Fibroblast of mammary gland (primary cell): ENCODE data around the gene IPPK.

Source experiments
- DNase-seq: peaks from one replicate; pipeline ENCODE4 v3.0.0-alpha.2; 2010; ENCODE audit warnings: low read depth
- H3K4me3 ChIP-seq: 2 replicates; pipeline ENCODE4 v1.5.1; 2011; ENCODE audit warnings: low read depth, mild to moderate bottlenecking, low read length, moderate library complexity; ENCODE audit not compliant: control insufficient read depth
- TF ChIP-seq, protein P1 (sequence below): conservative IDR thresholded peaks from 2 replicates; pipeline ENCODE4 v1.5.1; 2011; ENCODE audit warnings: low read depth, low read length, inconsistent platforms; ENCODE audit not compliant: control insufficient read depth, insufficient read depth

IPPK gene

DNA sequence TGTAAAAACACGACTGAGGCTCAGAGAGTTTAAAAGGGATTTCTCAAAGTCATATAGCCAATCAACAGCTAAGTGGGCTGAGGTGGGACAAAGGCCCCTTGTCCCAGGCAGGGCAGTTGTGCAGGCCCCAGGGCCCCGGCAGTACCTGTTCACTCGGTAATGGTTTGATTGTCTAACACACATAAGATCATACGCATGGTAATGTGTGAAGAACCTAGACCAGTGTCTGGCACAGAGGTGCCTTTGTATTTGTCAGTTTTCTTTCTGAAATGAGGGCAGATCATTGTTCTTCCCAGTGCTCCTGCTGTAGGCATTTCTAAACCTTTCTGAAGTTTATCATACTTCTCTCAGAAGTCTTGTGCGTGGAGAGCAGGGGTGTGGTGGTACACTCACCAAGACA is 66.8 kb downstream of the IPPK start:
- no peak overlapping the region for H3K4me3 ChIP-seq
- no peak for DNase-seq
- TF ChIP-seq, protein P1, sequence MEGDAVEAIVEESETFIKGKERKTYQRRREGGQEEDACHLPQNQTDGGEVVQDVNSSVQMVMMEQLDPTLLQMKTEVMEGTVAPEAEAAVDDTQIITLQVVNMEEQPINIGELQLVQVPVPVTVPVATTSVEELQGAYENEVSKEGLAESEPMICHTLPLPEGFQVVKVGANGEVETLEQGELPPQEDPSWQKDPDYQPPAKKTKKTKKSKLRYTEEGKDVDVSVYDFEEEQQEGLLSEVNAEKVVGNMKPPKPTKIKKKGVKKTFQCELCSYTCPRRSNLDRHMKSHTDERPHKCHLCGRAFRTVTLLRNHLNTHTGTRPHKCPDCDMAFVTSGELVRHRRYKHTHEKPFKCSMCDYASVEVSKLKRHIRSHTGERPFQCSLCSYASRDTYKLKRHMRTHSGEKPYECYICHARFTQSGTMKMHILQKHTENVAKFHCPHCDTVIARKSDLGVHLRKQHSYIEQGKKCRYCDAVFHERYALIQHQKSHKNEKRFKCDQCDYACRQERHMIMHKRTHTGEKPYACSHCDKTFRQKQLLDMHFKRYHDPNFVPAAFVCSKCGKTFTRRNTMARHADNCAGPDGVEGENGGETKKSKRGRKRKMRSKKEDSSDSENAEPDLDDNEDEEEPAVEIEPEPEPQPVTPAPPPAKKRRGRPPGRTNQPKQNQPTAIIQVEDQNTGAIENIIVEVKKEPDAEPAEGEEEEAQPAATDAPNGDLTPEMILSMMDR, result no peak

DNA sequence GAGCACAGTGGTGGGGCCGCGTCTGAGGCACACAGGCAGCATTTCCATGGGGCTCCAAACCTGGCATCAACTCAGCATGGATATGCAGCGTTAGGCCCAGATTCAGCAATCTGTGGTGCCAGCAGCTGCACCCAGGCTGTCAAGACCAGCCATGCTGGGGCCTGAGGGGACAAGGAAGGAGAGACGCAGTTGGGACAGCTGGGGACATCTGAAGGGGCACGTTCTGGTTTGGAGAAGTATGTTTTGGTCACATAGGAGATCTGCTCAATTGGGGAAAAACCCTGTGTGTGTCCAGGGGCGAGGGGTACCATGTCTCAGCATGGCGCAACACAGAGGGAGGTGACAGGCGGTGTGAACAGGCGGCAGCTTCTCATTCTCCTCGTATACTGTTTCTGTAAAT is 67.5 kb downstream of the IPPK start:
- TF ChIP-seq, protein P1, result no peak
- H3K4me3 ChIP-seq, result no peak overlapping the region
- no peak for DNase-seq

DNA sequence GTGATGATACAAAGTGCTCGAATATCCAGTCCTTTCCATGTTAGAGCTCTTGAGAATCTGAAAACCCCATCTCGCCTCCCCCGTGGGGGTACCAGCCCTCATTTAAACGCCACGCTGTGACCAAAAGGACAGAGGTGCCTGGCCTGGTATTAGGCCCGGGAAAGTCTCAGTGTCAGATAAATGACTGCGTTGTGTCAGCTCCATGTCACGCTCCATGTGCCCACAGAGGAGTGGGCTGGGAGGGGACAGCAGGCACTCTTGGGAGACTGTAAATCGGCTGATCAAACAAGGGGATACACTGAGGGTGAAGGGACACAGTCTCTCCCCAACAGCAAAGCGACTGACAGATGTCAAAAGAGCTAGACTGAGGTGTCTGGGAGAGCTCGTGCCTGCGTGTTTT is 68.5 kb downstream of the IPPK start:
- no peak overlapping the region for H3K4me3 ChIP-seq
- TF ChIP-seq, protein P1, result no peak
- no peak for DNase-seq

DNA sequence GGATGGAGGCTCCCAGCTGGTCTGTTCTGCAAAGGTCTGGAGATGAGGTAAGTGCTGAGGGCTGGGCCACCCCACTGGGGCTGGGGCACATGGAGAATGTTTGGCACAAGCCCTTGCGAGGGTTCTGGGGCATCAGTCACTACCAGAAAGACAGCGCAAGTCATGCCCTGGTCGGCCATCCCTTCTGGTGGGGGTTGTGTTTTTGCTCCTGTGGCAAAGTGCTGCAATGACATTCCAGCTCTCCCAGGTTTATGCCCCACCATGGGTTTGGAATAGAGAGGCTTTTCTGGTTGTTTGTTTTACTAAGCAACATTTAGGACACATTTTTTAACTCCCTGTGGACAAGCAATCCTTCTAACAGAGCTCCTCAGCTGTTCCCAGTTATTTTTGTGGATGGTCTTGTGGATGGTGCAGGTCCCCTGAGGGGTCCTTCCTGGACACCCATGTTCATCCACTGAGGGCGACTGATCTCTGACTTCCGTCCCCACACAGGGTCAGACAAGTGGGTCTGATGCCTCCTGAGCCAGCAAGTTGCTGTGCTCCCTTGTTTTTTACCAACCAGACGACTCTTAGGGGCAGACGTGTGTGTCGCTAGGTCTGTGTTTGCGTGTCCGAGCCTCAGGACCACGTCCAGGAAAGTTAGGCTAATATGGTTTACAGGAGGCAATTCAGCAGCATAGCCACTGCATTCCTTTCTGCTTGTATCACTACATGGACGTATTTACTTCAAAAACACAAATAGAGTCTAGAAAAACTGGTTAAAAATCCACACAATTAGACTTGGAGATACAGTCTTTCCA is 69.3 kb downstream of the IPPK start:
- TF ChIP-seq, protein P1, result no peak
- H3K4me3 ChIP-seq, result no peak overlapping the region
- peak; percentile 63 for DNase-seq

DNA sequence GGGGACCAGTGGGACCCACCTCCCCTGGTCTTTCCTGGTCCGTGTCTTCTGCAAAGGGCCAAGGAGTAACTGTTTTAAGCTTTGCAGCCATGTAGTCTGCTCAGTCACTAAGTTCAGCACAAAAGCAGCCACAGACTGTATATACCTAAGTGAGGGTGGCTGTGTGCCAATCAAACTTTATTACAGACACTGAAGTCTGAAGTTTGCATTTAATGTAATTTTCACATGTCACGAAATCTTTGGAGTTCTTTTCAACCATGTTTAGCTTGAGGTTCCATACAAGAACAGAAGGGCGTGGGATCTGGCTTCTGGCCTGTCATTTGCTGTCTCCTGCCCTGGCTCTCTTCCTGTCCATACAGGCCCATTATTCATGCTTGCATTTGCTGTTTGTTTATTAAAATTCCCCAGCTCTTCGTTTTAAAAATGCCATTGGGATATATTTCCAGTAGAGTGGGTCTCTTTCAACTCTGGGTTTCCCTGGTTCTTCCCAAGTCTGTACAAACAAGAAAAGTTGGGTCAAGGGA is 69.9 kb downstream of the IPPK start:
- TF ChIP-seq, protein P1, result no peak
- H3K4me3 ChIP-seq, result no peak overlapping the region
- DNase-seq, result no peak

DNA sequence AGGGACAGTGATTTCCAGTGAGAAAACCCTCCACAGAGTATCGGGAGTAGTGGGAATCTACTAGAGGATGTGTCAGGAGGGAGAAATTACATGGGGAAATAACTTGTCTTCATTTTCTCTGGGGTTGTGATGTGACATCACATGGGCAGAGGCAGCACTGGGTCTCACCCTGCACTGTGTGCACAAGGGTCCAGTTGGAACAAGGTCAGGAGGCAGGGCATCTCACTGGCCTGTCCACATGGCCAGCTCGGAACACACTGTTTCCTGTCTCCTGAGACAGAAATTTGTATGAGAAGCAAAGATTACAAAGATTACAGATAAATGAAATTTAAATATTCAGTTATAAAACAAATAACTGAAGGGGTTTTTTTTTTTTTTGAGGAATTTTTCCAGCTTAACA is 71.5 kb downstream of the IPPK start:
- DNase-seq, result no peak
- H3K4me3 ChIP-seq, result no peak overlapping the region
- TF ChIP-seq, protein P1, result no peak
